GM19455 (cell line): ENCODE data around the gene TOM1L2.
"Not testable (repeated sequence)": the region's sequence is repeated elsewhere in the genome, so short reads cannot be mapped to it uniquely, and the experiment has no call there.

Source experiments
- ATAC-seq: cut with Tn5 transposase; IDR thresholded peaks from one replicate; pipeline ENCODE4 v1.9.1; 2021; ENCODE audit not compliant: unreplicated experiment

TOM1L2 gene

DNA sequence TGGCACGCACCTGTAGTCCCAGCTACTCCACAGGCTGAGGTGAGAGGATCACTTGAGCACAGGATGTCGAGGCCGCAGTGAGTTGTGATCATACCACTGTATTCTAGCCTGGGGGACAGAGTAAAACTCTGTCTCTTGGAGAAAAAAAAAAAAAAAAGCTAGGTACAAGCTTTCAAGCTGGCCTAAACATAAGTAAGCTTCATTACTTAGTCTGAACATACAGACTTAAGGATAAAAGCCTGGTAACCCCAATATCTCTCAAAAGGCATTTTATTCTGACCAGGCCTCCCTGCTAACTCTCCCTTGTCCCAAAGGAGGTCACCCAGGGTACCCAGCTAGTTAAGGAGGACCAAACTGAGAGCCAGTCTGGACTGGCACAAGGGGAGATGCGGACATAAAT lies 46.2 kb downstream of the TOM1L2 start:
- ATAC-seq = no peak

DNA sequence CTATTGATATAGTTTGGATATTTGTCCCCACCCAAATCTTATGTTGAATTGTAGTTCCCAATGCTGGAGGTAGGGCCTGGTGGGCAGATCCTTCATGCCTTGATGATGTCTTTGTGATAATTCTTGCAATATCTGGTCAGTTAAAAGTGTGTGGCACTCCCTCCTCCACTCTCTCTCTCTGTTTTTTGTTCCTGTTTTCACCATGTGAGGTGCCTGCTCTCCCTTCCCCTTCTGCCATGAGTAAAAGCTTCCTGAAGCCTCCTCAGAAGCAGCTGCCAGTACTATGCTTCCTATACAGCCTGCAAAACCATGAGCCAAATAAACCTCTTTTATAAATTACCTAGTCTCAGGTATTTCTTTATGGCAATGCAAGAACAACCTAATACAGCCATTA lies 47.3 kb downstream of the TOM1L2 start:
- no peak for ATAC-seq

GRCh38 chr17:17924131-17924856 lies 47.9 kb downstream of the TOM1L2 start:
- ATAC-seq = no peak

GRCh38 chr17:17922070-17922614 lies 50.1 kb downstream of the TOM1L2 start:
- ATAC-seq = no peak

GRCh38 chr17:17921192-17922069 lies 50.8 kb downstream of the TOM1L2 start:
- no peak for ATAC-seq

DNA sequence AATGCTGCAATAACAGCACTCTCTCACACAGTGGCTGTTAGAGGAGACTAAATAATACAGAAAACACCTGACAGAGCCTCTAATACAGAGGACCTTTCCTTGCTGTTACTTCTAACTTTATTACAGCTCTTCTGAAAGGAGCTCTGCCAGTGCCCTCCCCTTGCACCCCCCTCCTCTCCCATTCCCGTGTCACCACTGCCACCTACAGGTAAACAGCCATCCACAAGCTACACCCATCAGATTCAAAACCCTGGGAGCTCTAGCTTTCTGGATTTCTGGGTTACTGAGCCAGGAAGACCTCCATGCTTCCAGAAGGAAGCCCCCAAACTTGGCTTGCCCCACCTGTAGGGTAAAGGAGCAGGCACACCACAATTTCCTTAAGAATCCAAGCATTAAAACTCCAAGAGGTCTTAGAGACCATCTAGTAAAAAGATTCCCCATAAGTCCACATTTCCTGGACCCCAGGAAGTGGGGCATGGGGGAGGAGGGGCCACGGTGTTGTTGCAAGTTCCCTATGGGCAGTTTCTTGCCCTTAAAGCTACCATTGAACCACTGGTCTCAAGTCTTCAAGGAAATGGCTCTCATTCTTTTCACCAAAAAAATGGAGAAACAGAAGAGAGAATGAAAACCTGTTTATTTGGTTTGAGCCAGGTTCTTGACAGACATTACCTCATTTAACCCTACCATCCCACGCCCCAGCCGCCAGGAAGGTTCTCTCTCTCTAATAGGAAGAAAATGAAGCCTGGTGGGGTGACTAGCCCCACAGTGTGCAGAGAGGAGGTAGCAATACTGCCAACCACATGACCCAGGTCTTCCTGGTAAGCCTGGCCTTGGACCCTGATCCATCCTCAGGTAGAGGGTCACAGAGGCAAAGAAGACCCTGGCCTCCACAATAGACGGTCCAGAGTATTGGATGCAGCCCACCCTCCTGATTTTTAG lies 52.8 kb downstream of the TOM1L2 start:
- ATAC-seq = no peak

- no peak for ATAC-seq
Observed at GRCh38 chr17:17917394-17917793, 54.8 kb downstream of the TOM1L2 start.

- ATAC-seq = no peak
Observed at GRCh38 chr17:17915183-17915582, 57.0 kb downstream of the TOM1L2 start.

DNA sequence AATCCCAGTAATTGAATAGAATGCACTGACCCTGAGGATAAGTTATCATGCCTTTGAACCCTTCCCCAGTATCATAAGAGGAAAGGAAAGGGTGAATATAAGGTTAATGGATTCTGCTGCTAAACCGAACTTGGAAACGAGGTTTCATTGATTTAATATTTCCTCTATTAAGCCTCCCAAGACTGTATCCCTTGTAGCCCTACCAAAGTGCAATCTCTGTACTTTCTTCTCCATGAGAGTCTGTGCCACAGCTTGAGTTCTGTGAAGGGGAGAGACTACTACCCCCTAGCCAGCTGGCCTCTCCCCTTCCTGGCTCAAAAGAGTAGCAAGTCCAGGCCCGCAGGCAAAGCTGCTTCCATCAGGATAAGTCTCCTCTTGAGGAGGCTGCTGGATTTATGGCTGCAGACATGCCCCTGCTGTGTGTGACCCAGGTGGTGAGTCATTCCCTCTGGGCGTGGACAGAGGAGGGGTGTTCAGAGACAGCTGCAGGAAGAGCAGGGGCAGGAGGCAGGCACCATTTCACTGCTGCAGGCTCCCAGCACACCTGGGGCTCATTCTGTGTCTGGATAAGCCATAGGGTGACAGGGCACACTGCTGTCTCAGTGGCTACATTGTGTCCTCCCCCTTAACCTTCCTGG lies 58.4 kb downstream of the TOM1L2 start:
- ATAC-seq = no peak

DNA sequence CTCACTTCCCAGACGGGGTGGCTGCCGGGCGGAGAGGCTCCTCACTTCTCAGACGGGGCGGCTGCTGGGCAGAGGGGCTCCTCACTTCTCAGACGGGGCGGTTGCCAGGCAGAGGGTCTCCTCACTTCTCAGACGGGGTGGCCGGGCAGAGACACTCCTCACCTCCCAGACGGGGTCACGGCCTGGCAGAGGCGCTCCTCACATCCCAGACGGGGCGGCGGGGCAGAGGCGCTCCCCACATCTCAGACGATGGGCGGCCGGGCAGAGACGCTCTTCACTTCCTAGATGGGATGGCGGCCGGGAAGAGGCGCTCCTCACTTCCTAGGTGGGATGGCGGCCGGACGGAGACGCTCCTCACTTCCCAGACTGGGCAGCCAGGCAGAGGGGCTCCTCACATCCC lies 59.9 kb downstream of the TOM1L2 start:
- not testable (repeated sequence) for ATAC-seq

GRCh38 chr17:17911001-17911613 lies 61.1 kb downstream of the TOM1L2 start:
- ATAC-seq = no peak

DNA sequence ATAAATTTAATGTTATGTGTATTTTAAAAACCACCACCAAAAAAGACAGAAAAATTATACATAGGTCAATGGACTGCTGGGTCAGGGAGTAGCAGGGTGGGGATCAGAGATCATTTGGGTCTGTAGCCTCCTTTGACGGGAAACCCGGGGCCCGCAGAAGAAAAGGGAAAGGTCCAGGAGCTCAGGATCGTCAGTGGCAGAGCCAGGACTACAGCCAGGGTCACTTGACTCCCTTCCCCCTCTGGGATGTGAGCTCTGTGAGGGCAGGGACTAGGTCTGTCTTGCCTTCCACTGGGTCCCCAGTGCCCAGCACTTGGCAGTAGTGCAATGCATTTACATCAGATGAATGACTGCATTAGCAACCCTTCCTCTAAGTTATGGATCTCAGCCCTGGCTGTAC lies 62.1 kb downstream of the TOM1L2 start:
- no peak for ATAC-seq

GRCh38 chr17:17909078-17909477 lies 63.1 kb downstream of the TOM1L2 start:
- no peak for ATAC-seq

DNA sequence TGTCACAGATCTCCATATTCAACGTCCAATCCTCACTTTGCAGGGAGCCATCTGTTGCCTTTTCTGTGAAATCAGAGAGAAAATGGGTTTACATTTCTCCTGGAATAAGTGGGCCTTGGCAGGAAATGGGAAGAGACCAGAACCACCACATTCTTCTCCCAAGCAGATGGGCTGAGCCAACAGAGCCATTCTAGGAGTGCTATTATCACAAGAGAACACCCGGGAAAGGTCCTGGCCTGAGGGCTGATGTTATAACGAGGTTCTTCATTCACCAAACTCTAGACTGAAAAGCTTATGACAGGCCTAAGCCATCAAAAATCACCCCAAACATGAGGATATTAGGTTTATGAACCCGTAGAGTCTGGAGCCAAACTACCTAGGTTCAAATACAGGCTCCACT lies 64.7 kb downstream of the TOM1L2 start:
- no peak for ATAC-seq

DNA sequence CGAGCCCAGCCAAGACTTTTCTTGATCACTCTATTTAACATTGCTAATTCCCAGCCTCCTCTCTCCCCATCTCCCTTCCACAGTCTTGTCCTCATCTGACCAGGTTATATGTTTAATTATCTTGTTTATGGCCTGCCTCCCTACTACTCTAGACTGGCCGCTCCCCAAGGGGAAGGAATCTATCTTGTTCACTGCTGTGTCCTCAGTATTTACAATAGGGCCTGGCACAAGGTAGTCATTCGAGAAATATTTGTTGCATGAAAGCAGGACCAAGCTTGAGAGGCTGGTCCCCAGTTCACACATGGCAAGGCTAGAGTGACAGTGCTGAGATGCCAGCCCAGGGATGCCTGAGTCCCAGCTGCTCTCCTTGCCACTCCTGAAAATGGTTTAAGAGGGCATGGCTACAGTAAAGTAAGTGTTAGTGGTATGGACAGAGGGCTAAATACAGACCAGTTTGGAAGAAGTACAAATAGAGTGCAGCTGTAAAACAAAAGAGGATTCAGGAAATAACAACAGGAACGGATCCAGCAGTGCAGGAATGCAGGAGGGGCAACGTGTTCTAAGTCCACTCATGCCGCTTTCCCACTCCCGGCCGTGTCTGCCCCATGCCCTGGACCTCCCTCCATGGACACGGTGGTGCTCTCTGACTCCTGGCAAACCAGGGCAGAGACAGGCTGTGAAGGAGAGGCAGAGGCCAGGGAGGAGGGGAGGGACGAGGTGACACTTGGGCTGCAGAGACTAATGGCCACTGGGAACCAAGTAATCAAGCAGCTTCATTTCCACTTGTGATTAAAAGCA lies 65.6 kb downstream of the TOM1L2 start:
- ATAC-seq = no peak

GRCh38 chr17:17905036-17905320 lies 67.2 kb downstream of the TOM1L2 start:
- ATAC-seq = no peak

DNA sequence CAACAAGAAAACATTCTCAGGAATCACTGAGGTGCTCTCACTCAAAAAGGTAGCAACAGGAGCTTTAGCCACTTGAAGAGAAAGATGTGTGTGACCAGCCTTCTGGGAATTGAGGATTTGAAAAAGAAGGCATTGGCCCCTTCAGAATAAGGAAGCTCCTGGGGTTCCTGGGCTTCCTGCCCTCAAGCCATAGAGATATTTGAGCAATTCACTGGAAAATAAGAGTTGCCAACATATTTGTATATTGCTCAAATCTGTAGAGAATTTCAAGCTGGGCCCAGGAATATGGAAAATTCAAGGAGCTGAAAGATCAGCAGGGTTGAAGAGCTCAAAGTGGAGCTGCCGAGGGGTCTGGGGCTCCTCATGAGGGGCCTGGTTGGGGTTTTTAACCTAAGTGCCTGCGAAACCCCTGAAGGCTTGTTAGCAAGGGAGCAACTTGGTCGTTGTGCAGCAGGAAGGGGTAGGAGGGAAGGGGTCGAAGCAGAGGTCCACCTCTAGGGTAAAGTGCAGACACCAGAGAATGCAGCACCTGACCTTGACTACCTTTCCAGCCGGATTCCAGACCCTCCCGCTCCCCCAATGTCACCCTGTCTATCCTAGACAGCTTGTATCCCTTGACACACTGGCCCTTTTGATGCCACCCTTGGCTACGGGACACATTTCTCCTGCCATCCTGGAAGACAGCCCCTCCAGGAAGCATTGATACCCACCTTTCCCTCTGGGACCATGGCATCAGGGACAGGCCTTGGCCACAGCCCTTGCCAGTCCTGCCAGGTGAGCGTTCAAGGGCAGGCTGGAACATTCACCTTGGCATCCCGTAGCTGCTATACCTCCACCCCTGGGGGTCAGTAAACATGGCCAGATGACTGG lies 67.8 kb downstream of the TOM1L2 start:
- no peak for ATAC-seq

GRCh38 chr17:17902877-17903276 lies 69.3 kb downstream of the TOM1L2 start:
- ATAC-seq = no peak

DNA sequence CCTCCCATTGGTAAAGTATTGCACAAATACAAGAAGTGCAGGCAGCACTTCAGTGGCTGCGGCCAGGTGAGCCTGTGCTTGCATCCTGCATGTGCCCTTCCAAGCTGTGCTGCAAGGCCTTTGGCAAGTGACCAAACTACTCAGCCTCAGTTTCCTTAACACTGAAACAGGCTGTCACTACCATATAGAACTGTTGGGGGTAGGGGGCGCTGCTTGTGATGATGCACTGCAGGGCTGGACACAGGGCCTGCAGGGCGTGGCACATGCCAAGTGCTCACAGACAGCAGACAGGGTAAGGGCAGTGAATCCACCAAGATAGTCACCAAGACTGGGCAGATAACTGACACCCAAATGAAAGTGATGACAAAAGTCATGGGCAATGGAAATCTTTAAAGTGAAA lies 69.8 kb downstream of the TOM1L2 start:
- no peak for ATAC-seq
